Suppressor macrophage (primary cell): ENCODE measurements around the gene KREMEN1.

Source experiments
- DNase-seq, 4 experiments: peaks; one replicate each; pipeline ENCODE4 v3.0.0-alpha.2; 2020 to 2022

The KREMEN1 gene

GRCh38 chr22:29208879-29209623 lies 136.2 kb downstream of the KREMEN1 start:
- no peak for DNase-seq

DNA sequence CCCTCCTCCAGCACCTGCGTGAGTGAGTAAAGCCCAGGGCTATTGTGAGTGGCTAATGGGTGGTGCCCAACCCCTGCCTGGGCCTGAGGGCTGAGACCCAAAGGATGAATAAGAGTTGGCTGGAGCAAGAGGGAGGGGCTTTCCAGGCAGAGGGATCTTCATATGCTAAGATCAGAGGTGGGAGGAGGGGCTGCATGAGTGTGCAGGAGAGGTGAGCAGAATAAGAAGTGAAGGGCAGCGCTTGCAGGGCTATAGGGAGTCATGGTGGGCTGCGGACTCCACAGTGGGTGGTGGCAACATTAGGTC lies 136.7 kb downstream of the KREMEN1 start:
- no peak for DNase-seq

DNA sequence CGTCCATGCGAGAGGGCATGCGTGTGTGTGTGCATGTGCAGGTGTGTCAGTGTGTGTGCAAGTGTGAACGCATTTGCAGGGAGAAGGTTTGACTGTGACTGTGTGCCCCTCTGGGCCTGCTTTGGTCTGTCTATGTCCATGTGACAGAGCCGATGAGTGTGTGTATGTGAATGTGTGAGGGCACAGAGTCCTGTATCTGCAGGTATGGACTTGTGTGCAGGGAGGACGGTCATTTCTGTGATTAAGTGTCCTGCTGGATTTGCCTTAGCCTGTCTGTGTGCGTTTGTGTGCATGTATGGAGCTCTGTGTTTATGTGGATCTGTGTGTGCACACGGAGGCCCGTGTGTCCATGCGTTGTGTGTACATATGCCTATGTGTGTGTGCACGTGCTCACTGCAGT lies 138.2 kb downstream of the KREMEN1 start:
- no peak for DNase-seq

- DNase-seq: no peak
Measured at GRCh38 chr22:29211466-29211865, 138.6 kb downstream of the KREMEN1 start.

- DNase-seq: no peak
Measured at GRCh38 chr22:29212743-29213142, 139.9 kb downstream of the KREMEN1 start.

- no peak for DNase-seq
Measured at GRCh38 chr22:29213493-29213892, 140.7 kb downstream of the KREMEN1 start.

GRCh38 chr22:29214232-29214631 lies 141.4 kb downstream of the KREMEN1 start:
- DNase-seq: no peak

DNA sequence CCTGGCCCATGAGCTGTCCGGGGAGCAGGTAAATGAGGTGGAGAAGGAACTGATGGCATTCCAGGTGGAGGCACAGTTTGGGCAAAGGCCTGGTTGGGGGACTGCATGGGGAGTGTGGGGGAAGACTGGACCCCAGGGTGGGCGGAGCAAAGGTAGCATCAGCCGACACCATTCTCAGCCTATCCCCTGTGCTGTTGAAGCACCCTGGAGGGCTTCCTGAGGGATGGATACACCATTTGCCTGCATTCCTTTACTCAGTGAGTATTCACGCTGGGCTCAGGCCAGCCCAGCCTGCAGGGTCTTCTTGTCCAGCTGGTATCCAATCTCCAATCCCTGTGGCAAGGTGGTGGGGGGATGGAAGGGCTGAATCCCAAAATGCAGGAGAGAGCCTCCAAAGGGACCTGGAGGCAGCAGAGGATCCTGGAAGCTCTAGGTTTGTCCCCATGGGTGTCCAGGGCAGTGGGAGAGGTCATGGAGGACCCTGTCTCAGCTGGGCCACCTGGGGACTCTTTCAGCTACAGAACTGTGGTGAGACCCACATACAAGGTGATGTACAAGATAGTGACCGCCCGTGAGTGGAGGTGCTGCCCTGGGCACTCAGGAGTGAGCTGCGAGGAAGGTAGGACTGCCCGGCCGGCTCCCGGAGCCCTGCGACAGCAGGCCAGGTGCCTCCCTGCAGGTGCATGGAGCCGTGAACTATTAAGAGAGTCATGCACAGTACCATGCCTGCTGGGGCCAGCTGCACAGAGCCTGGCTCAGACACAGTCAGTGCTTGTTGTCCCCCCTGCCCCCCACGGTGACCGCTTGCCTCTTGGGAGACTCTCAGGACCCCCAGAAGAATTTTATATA lies 142.4 kb downstream of the KREMEN1 start:
- no peak for DNase-seq

DNA sequence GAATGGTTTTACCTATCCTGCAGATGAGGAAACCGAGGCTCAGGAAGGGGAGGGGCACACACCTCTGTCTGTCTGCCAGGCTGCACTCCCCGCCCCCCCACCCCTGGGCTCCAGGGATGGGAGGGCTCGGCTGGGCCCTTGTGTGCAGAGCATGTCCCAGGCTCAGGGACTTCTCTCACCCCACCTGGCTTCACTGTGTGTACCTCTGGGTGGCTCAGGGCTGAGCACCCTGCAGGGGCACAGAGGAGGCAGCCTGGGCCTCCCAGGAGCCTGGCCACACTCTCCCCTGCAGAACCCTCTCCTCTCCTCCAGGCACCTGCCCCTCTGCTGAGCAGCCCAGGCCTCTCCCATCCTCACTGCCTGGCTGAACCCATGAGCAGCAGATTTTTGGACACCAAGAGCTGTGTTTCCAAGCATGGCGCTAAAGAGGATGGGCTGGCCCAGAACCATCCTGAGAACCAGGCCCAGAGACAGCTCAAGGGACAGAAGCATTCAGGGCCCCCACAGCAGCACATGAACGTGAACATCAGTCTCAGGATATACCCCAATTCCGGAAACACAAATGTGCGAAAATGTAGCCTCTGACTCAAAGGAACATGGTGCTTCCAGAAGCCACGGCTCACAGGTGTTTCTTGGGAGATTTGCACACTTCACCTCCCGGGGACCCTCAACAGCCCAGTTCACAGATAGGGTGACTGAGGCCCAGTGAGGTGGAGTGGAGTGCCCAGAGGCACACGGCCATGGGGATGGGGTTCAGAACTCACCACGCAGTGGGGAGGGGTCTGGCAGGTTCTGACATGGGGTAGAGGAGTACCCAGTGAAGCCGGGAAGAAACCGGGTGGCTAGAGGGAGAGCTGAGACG lies 143.4 kb downstream of the KREMEN1 start:
- no peak for DNase-seq

- peak; percentile 79 to 93 (median 84) for DNase-seq
Measured at GRCh38 chr22:29216873-29217666, 144.2 kb downstream of the KREMEN1 start.
